ENCODE results near the gene CTIF. TPM values are rescaled to one million over a fixed set of nuclear protein-coding genes. Genes with fewer than 3 reads are reported as not detected.

The CTIF gene
- total and polyA plus RNA-seq, 2 experiments from 2014 or later, result 8.6 to 14.4 TPM

Small RNAs within 50 kb of the gene (microRNA-seq; reads per million reads assigned to microRNA genes)
- gene MIR4743, result not detected

Small RNAs within 50 kb of the gene (small RNA-seq; reads per million reads assigned to genes)
- gene MIR4743 (ENCODE audit: low replicate concordance), result not detected

Other genes starting within 250 kb of the CTIF start
- 0.14 and 0.47 TPM in 2 replicates for gene ZBTB7C, start 129.6 kb upstream of the CTIF start, total RNA-seq (2014; rRNA removed; shearing (Covaris generic))
- gene ZBTB7C, start 129.6 kb upstream of the CTIF start, polyA plus RNA-seq (2016; fragmentation: Nextera tagmentation; extraction: Ambion mirVana), result 0.03 TPM in 1 of 2 replicates, not detected in the other